GM19043 (cell line): ENCODE results near the gene KDM6A.
"Not testable (repeated sequence)": the region's sequence is repeated elsewhere in the genome, so short reads cannot be mapped to it uniquely, and the experiment has no call there.

Source experiments
- ATAC-seq: cut with Tn5 transposase; IDR thresholded peaks from one replicate; pipeline ENCODE4 v1.9.1; 2021; ENCODE audit warnings: low read depth; ENCODE audit not compliant: unreplicated experiment

The KDM6A gene

GRCh38 chrX:44872821-44873414, at the start of gene KDM6A:
Gene KDM6A, plus strand, starts transcription at chrX:44873188. Its CDS starts 364 bp downstream, at chrX:44873552.
- peak; percentile 88 for ATAC-seq

GRCh38 chrX:44823193-44823592, 49.8 kb upstream of the KDM6A start:
- not testable (repeated sequence) for ATAC-seq

GRCh38 chrX:44828008-44828605, 44.9 kb upstream of the KDM6A start:
- ATAC-seq = no peak

GRCh38 chrX:44829832-44830231, 43.2 kb upstream of the KDM6A start:
- no peak for ATAC-seq

- no peak for ATAC-seq
These were observed 30.3 kb upstream of the KDM6A start for GRCh38 chrX:44842550-44843317.

- ATAC-seq = no peak
These were observed 29.7 kb upstream of the KDM6A start for GRCh38 chrX:44843318-44843702.

- ATAC-seq = no peak
These were observed 29.2 kb upstream of the KDM6A start, which contains the start of gene DUSP21 for GRCh38 chrX:44843753-44844152. Gene DUSP21, plus strand, starts transcription at chrX:44844021. Its CDS starts 112 bp downstream, at chrX:44844133.

- ATAC-seq = no peak
These were observed 28.8 kb upstream of the KDM6A start for GRCh38 chrX:44844204-44844603.

GRCh38 chrX:44850891-44851290, 22.1 kb upstream of the KDM6A start:
- not testable (repeated sequence) for ATAC-seq

- no peak for ATAC-seq
These were observed 1.8 kb upstream of the KDM6A start for GRCh38 chrX:44871114-44871645.

GRCh38 chrX:44871931-44872820, 812 bp upstream of the KDM6A start:
- ATAC-seq = peak; percentile 15

- ATAC-seq = no peak
These were observed 658 bp downstream of the KDM6A start for GRCh38 chrX:44873415-44874276.

- ATAC-seq = no peak
These were observed 1.6 kb downstream of the KDM6A start for GRCh38 chrX:44874420-44875184.

- ATAC-seq = no peak
These were observed 2.1 kb downstream of the KDM6A start for GRCh38 chrX:44875185-44875489.

GRCh38 chrX:44876086-44876485, 3.1 kb downstream of the KDM6A start:
- ATAC-seq = no peak

- ATAC-seq = no peak
These were observed 3.8 kb downstream of the KDM6A start for GRCh38 chrX:44876767-44877166.

- no peak for ATAC-seq
These were observed 5.8 kb downstream of the KDM6A start for GRCh38 chrX:44878780-44879179.

- ATAC-seq = no peak
These were observed 8.6 kb downstream of the KDM6A start for GRCh38 chrX:44881549-44881948.

- ATAC-seq = no peak
These were observed 9.6 kb downstream of the KDM6A start for GRCh38 chrX:44882635-44883034.
